Gastroesophageal sphincter (tissue), 3 donors: ENCODE measurements around the gene MLEC.

Source experiments
- CTCF ChIP-seq, 4 experiments: fragments of 200-600 bp in 2 of 4; fragments of 450-650 bp in 2 of 4; sonication (generic) in 1 of 4; IDR thresholded peaks; one replicate each; pipeline ENCODE4 v1.5.1; 2017 to 2019; ENCODE audit warnings: antibody characterized with exemption in 4 of 4, mild to moderate bottlenecking in 2 of 4, moderate library complexity in 2 of 4
- POLR2A ChIP-seq, 2 donors: fragments of 450-650 bp; IDR thresholded peaks; one replicate each; pipeline ENCODE4 v1.6.1; 2017; ENCODE audit warnings: antibody characterized with exemption in 2 of 2, mild to moderate bottlenecking in 2 of 2, moderate library complexity in 1 of 2

GRCh38 chr12:120689397-120690082 lies 2.6 kb downstream of the MLEC start:
- TF ChIP-seq CTCF (IDR thresholded peaks at IDR 0.05) (no peak), POLR2A (IDR thresholded peaks at IDR 0.05) (no peak)
